ENCODE results near the gene OGFOD2. TPM values are rescaled to one million over a fixed set of nuclear protein-coding genes. Genes with fewer than 3 reads are reported as not detected.
A peak's percentile ranks its signal among the peaks of the same experiment; 100 is the strongest.

Gene OGFOD2
- total RNA-seq, 1 experiment from 2014 or later: 21.5 TPM

DNA sequence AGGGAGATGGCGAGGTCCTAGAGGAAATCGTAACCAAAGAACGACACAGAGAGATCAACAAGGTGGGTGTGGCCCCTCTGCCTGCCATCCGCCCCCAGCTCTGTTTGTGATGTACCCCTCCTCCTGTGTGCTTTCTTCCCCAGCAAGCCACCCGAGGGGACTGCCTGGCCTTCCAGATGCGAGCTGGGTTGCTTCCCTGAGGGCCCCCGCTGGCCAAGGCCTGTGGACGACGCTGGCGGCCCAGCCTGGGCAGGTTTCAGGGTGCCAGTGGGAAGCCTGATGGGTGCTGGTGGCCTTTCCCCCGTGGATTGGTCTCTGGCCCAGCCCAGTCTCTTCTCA is 7.4 kb downstream of the OGFOD2 start:
- H3K4me3 Mint-ChIP-seq (ENCODE audit: low read depth, unreplicated experiment): peak overlapping the region; percentile 90
- intact Hi-C loops (cut with micrococcal nuclease; ENCODE audit: unreplicated experiment): no loop called here
- no peaks in the 10 kb centered on the region for H3K9me3 Mint-ChIP-seq (ENCODE audit: low read depth, unreplicated experiment)
- TSS peak; percentile 86 for BruUV-seq (replicated peaks)
- H3K36me3 Mint-ChIP-seq (ENCODE audit: insufficient read depth, unreplicated experiment): peaks cover 64% of the 10 kb centered on the region
- TF ChIP-seq, protein P1, sequence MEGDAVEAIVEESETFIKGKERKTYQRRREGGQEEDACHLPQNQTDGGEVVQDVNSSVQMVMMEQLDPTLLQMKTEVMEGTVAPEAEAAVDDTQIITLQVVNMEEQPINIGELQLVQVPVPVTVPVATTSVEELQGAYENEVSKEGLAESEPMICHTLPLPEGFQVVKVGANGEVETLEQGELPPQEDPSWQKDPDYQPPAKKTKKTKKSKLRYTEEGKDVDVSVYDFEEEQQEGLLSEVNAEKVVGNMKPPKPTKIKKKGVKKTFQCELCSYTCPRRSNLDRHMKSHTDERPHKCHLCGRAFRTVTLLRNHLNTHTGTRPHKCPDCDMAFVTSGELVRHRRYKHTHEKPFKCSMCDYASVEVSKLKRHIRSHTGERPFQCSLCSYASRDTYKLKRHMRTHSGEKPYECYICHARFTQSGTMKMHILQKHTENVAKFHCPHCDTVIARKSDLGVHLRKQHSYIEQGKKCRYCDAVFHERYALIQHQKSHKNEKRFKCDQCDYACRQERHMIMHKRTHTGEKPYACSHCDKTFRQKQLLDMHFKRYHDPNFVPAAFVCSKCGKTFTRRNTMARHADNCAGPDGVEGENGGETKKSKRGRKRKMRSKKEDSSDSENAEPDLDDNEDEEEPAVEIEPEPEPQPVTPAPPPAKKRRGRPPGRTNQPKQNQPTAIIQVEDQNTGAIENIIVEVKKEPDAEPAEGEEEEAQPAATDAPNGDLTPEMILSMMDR (IDR thresholded peaks at IDR 0.05; ENCODE audit: unreplicated experiment): no peak
- no peaks in the 10 kb centered on the region for H3K27me3 Mint-ChIP-seq (ENCODE audit: unreplicated experiment)
- peaks cover 8% of the 10 kb centered on the region for H3K4me1 Mint-ChIP-seq (ENCODE audit: low read depth, unreplicated experiment)
- DNase-seq: no peak
- no peak overlapping the region for H3K27ac Mint-ChIP-seq (ENCODE audit: unreplicated experiment)
- CTCF ChIA-PET: no interaction called here

DNA sequence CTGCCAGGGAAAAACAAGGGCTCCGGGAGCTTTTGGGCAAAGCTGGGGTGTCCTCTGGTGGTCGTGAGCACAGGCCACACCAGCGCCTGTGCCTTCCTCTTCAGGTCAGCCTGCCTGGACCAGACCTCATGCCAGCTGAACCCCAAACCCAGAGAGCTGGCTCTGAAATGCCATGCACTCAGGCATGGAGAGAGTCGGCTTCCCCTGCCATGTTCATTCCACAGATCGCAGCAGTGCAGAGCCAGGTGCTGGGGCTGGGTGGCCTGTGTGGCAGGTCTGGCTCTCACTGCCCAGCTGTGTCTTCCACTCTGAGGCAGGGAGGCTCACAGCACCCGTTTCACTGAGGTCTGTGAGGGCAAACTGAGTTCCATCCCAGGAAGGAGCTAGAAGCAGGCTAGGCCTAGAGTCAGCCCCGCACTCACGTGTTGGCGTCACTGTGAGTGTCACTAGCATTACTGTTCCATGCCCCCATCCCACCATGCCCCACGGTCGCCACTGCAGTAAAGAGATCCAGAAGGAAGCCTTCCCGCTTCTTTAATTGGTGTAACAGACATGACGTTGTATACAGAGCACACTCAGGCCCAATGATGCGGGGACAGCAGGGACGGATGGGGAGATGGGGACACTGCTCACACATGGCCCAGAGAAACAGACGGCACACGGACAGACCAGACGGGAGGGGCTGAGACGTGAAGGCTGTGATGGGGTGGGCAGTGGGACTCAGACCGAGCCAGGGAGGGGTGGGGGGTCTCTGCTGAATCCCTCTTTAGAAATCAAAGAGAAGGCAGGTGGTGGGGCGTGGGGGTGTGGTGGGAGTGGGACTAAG is 8.1 kb downstream of the OGFOD2 start:
- H3K27me3 Mint-ChIP-seq (ENCODE audit: unreplicated experiment): no peaks in the 10 kb centered on the region
- intact Hi-C loops (cut with micrococcal nuclease; ENCODE audit: unreplicated experiment): no loop called here
- no peak for DNase-seq
- no peak overlapping the region for H3K4me3 Mint-ChIP-seq (ENCODE audit: low read depth, unreplicated experiment)
- peaks cover 8% of the 10 kb centered on the region for H3K4me1 Mint-ChIP-seq (ENCODE audit: low read depth, unreplicated experiment)
- peak overlapping the region; percentile 39 for H3K27ac Mint-ChIP-seq (ENCODE audit: unreplicated experiment)
- TF ChIP-seq, protein P1 (IDR thresholded peaks at IDR 0.05; ENCODE audit: unreplicated experiment): no peak
- no TSS peak for BruUV-seq (replicated peaks)
- no peaks in the 10 kb centered on the region for H3K9me3 Mint-ChIP-seq (ENCODE audit: low read depth, unreplicated experiment)
- CTCF ChIA-PET: no interaction called here
- H3K36me3 Mint-ChIP-seq (ENCODE audit: insufficient read depth, unreplicated experiment): peaks cover 58% of the 10 kb centered on the region

DNA sequence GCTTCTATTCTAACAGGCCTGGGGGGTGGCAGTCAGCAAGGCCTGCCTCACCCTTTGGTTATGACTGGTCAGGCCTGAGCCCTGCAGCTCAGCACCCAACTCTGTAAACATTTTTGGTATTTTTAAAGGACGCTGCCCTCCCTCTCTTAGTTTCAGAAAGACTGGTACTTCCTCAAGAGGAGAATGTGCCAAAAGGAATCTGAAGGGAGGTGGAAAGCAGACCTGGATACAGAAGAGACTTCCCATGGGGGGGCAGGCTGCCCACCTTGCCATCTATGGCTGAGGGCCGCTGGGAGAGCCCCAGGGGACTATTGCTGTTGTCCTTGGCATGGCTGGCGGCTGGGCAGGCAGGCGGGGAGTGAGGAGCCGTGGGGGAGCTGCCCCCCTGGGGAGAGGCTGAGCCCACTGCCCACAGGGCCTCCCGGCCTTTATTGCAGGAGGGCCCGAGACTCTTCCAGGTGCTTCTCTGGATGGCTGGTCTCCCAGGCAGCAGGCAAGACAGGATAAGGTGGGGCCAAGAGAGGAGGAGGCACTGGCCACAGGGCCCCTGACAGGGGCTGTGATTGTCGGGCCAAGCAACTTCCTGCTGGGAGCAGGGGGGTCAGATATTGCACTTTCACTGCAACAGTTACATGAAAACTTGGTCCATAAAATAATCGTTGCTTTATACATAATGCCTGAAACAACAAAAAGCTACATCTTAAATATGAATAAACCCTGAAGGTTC is 8.9 kb downstream of the OGFOD2 start:
- peaks cover 55% of the 10 kb centered on the region for H3K36me3 Mint-ChIP-seq (ENCODE audit: insufficient read depth, unreplicated experiment)
- no peaks in the 10 kb centered on the region for H3K9me3 Mint-ChIP-seq (ENCODE audit: low read depth, unreplicated experiment)
- DNase-seq: no peak
- no peak overlapping the region for H3K4me3 Mint-ChIP-seq (ENCODE audit: low read depth, unreplicated experiment)
- intact Hi-C loops (cut with micrococcal nuclease; ENCODE audit: unreplicated experiment): no loop called here
- TF ChIP-seq, protein P1 (IDR thresholded peaks at IDR 0.05; ENCODE audit: unreplicated experiment): no peak
- peaks cover 8% of the 10 kb centered on the region for H3K4me1 Mint-ChIP-seq (ENCODE audit: low read depth, unreplicated experiment)
- CTCF ChIA-PET: no interaction called here
- no peaks in the 10 kb centered on the region for H3K27me3 Mint-ChIP-seq (ENCODE audit: unreplicated experiment)
- H3K27ac Mint-ChIP-seq (ENCODE audit: unreplicated experiment): no peak overlapping the region
- no TSS peak for BruUV-seq (replicated peaks)

DNA sequence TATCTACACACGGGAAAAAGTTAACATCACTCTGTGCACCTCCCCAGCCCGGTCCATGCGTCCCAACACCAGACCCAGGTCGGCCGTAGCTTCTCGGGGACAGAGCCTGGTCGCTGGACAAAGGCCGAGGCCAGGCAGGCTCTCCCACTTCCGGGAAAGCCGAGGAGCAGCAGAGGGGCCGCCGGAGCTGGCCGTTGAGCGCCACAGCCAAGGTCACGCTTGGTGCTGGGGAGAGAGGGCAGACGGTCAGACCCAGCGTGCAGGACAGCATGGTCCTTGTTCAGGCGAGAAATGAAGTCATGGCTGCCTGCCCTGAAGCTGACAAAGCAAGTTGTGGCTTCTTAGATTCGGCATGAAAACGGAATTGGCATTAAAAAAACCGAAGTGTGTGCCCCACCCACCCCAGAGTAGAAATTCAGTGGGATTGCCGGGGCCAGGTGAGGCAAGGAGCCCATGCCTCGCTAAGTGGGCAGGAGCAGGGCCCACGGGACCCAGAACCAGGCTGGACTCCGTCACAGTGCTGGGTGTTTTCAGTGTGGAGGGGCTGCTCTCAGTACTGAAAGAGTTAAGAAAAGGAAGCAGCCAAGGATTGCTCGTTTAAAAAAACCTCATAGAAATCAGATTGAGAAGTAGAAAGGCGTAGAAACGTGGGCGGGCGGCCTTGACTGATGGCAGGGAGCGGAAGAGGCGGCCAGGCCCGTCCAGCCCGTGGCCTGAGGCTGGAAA is 9.7 kb downstream of the OGFOD2 start:
- BruUV-seq (replicated peaks): no TSS peak
- Mint-ChIP-seq H3K27ac (ENCODE audit: unreplicated experiment) (no peak overlapping the region), H3K36me3 (ENCODE audit: insufficient read depth, unreplicated experiment) (peaks cover 46% of the 10 kb centered on the region), H3K4me3 (ENCODE audit: low read depth, unreplicated experiment) (no peak overlapping the region), H3K27me3 (ENCODE audit: unreplicated experiment) (no peaks in the 10 kb centered on the region), H3K9me3 (ENCODE audit: low read depth, unreplicated experiment) (no peaks in the 10 kb centered on the region), H3K4me1 (ENCODE audit: low read depth, unreplicated experiment) (peaks cover 8% of the 10 kb centered on the region)
- intact Hi-C loops (cut with micrococcal nuclease; ENCODE audit: unreplicated experiment): no loop called here
- CTCF ChIA-PET: no interaction called here
- TF ChIP-seq, protein P1 (IDR thresholded peaks at IDR 0.05; ENCODE audit: unreplicated experiment): no peak
- DNase-seq: no peak

Measured in Calu3 (cell line).